HG03442 (cell line): ENCODE results near the gene CDK2AP2.
"Not testable (repeated sequence)": the region's sequence is repeated elsewhere in the genome, so short reads cannot be mapped to it uniquely, and the experiment has no call there.

Experiments used
- ATAC-seq: cut with Tn5 transposase; IDR thresholded peaks from one replicate; pipeline ENCODE4 v1.9.1; 2021; ENCODE audit warnings: mild to moderate bottlenecking, moderate library complexity; ENCODE audit not compliant: unreplicated experiment

Gene CDK2AP2, protein sequence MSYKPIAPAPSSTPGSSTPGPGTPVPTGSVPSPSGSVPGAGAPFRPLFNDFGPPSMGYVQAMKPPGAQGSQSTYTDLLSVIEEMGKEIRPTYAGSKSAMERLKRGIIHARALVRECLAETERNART

DNA sequence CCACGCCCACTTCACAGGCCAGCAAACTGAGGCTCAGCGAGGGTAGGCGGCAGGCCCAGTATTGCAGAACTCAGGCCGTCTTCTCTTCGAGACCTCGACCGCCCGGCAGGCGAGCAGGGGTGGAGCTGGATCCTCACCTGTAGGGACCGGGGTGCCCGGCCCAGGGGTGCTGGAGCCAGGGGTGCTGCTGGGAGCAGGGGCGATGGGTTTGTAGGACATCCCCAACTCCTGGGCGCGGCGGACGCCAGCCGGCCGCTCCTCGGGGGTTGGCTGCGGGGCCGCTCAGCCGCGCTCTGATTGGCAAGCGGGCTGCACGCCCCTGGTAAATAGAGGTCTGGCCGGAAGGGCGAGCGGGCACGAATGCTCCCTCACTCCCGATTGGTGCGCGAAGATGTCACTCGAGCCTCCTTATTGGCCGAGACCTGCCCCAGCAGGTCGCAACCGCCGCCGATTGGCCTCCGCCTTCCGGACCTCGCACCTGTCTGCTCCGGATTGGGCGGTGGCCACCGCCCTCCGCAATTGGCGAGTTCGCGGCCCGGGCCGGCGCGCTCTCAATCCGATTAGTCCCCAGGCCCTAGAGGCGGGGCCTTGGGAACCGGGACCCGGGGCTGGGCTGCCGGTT, at the start of gene CDK2AP2:
Gene CDK2AP2 (minus strand): TSS at position 299 of the 622 bp plus-strand sequence. CDS start 80 bp downstream, at position 219.
- ATAC-seq = peak; percentile 63

DNA sequence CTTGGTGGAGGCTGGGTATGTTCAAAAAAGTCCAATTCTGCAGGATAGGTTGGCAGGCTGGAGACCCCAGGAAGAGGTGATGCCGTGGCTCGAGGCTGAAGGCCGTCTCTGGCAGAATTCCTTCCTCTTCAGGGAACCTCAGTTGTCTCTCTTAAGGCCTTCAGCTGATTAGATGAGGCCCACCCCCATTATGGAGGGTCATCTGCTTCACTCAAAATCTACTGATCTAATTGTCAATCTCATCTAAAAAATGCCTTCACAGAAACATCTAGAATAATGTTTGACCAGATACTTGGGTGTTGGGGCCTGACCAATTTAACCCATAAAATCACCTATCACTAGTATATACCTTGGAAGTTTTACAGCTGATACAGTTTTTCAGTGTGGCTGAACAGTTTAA, 48.3 kb upstream of the CDK2AP2 start:
- ATAC-seq = no peak

DNA sequence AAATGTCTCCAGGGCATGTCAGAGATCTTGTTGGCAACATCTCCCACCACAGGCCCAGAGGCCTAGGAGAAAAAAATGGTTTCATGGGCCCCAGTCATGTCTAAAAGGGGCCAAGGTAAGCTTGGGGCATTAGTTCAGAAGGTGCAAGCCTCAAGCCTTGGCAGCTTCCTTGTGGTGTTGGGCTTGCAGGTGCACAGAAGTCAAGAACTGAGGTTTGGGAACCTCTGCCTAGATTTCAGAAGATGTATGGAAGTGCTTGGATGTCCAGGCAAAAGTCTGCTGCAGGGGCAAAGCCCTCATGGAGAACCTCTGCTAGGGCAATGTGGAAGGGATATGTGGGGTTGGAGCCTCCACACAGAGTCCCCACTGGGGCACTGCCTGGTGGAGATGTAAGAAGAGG, 43.7 kb upstream of the CDK2AP2 start:
- ATAC-seq = not testable (repeated sequence)

DNA sequence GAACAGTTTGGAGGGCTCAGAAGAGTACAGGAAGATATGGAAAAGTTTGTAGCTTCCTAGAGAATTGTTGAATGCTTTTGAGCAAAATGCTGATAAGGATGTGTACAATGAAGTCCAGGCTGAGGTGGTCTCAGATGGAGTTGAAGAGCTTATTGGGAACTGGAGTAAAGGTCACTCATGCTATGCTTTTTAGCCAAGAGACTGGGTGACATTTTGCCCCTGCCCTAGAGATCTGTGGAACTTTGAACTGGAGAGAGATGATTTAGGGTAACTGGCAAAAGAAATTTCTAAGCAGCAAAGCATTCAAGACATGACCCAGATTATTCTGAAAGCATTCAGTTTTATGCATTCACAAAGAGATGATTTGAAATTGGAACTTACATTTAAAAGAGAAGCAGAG, 43.2 kb upstream of the CDK2AP2 start:
- no peak for ATAC-seq

DNA sequence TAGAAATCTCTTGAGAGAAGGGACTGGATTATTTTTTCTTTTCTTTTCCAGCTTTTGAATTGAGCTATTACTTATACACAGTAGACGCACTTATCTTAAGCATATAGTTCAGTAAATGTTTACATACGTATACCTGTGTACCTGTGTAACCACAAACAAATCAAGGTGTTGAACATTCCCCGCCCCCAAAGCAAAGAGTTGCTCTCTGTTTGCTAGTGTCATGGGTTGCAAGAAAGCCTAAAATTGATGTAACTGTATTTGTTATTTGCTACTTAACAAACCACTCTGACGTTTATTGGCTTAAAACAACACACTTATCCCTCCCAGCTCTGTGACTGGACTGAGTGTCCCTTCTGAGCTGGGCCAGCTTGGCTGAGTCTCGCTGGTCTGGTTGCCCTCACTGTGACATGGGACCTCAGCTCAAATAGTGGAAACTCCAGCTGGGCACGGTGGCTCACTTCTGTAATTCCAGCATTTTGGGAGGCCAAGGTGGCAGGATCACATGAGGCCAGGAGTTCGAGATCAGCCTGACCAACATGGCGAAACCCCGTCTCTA, 40.7 kb upstream of the CDK2AP2 start:
- no peak for ATAC-seq

DNA sequence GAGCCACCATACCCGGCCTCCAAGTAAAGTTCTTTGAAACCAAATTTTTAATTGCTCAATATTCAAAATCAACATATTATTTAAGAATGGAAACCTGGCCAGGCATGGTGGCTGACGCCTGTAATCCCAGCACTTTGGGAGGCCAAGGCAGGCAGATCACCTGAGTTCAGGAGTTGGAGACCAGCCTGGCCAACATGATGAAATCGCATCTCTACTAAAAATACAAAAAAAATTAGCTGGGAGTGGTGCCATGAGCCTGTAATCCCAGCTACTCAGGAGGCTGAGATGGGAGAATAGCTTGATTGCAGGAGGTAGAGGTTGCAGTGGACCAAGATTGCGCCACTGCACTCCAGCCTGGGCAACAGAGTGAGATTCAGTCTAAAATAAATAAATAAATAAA, 40.1 kb upstream of the CDK2AP2 start:
- ATAC-seq = not testable (repeated sequence)

DNA sequence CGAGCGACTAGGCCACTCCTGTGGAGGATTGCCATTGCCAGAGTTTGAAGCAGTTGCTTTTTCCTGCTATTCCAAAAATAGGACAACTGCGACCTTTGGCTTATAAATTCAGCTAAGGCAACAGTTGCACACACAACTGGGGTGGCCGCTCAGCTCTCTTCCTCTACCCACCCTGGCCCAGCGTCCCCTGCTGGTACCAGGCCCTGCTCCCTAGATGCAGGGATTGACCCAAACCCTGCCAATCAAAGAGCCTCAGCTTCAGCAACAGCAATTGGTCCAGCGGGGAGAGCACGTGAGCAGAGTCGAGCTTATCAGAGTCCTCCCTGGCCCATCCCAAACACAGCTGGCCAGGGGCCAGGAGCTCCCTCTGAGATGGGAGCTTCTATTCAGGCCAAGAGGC, 37.3 kb upstream of the CDK2AP2 start:
- ATAC-seq = no peak

DNA sequence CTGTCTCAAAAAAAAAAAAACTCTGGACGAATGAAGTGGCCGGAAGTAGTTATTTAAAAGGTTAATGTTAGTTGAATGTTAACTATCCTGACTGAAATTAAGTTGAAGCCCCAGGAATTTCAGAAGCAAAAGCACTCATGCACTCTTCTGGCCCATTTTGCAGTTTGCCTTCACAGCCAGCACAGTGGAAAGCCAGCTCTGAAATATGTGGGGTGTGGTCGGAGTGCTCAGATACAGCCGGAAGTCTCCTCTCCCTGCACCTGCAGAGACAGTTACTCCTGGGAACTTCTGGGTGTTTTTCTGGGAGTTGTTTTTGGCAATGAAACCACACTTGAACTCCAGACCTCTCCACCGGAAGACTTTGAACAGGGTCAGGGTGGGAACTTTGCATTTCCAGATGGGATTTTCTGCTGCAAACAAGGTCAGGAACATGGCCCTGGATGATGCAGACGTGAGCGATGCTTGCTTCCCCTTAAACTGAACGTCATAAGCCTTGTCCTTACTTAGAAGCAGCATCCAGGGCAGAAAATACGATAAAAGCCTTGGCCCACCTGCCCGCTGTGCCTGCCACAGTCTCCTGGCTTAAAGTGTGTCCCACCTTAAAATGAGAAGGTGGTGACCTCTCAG, 36.8 kb upstream of the CDK2AP2 start:
- no peak for ATAC-seq

DNA sequence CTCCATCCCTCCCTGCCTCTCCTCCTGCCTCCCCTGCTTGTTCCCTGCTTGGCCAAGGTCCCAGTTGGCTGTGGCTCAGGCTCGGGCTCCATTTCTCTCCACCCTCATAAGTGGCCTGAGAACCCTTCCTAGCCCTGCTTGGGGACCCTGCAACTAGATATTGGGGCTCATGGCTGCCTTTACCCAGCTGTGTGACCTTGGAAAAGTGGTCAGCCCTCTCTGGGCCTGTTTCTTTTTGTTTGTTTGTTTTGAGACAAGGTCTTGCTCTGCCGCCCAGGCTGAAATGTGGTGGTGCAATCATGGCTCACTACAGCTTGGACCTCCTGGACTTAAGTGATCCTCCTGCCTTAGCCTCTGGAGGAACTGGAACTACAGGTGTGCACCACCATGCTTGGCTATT, 35.6 kb upstream of the CDK2AP2 start:
- ATAC-seq = no peak

DNA sequence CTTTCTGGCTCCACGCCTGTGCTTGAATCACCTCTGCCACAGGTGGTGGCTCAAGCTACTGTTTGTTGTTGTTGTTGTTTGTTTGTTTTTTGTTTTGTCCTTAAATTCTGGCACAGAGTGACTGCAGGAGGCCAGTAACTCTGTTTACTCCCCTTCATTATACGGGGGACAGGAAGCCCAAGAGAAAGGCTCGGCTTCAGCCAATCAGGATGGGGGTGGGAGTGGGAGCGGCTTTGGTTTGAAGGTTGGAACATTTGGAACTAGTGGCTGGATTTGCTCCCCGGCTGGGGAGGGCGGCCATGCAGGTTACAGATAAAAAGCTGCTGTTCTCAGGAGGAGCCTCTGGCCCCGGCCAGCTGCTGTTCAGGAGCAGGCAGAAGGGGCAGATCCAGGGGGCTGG, 35.0 kb upstream of the CDK2AP2 start:
- ATAC-seq = no peak

DNA sequence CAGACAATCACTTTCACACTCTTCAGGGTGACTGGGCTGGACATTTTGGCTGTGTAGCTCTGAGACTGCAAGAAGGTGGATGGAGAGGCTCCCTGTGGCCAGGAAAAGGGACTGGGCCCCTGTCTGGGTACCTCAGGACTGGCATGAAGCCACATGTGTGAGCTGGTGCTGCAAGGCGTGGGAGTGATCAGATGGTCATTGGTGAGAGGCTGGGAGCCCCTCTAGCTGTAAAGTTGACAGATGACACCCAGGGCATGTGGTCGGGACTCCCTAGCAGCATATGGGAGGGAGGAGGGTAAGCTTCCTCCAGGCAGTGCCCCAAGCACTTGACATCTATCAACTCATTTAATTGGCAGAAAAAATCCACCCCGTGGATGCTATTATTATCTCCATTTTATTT, 34.2 kb upstream of the CDK2AP2 start:
- ATAC-seq = no peak

DNA sequence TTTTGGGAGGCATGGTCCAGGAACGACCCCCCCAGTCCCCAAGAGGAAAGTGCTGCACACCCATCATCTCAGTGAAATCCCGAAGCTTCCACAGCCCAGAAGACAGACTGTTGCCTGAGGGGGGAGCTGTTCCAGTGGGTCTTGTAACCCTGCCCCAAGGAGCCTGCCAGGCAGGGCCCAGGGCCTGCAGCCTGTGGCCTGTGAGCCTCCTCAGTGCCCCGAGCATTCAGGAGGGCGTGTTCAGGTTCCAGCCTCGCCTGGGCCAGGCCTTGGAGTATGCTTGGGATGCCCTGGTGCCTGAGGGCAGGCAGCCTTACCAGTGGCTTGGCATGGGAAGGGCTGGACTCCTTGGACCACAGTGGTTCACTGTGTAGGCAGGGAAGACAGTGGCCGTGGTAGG, 33.2 kb upstream of the CDK2AP2 start:
- ATAC-seq = no peak

DNA sequence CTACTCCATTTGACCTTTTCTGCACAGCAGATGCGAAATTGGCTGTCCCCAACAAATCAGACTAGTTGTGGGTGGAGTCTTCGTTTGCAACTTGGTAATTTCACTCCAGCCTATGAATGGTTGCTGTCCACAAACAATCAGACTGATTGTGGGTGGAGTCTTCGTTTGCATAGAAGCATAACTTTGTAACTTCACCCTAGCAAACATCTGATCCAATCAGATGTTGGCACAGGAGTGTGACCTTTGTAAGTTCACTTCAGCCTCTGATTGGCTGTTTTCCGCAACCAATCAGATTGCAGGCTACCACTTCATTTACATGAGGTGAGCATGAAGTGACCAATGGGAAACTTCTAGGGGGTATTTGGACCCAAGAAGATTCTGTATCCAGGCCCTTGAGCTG, 31.6 kb upstream of the CDK2AP2 start:
- no peak for ATAC-seq

DNA sequence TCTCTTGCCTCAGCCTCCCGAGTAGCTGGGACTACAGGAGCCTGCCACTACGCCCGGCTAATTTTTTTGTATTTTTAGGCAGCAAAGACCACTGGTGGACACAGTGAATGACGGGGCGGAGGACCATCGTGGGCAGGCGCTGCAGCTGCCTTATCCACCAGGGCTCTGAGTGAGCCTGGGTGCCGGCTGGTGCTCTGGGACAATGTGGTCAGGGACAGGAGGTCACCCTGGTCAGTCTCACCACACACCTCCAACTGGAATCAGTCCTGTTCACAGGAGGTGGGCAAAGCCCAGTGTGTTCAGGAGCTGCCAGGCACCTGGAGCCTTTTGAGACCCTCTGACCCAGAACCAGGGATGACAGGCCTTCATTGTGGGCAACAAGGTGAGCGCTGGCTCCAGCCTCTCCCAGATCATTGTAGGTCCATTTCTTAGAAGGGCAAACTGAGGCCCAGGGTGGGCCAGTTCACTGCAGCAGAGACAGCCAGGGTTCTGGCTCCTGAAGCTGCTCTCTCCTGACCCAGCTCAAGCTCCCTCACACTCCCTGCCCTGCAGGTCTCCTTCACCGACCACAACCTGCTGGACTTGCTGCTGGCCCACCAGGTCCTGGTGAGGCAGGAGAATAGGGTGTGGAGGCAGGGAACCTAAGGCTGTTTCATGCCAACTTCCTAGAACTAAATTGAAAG, 31.0 kb upstream of the CDK2AP2 start:
- no peak for ATAC-seq

DNA sequence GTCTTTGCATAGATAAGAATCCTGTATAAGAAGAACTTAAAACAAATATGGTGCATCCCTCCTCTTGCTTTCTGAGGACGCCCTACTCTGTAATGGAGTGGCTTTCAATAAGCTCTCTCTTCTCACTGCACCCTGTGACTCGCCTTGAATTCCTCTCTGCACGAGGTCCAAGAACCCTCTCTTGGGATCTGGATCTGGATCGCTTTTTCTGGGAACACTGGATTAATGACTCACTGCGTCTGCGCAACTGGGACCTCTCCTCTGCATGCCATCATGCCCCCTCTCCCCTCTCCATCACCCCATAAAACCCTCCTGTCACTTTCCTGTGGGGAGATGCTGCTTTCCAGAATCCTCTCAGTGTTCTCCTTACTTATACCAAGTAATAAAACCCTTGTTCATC, 30.3 kb upstream of the CDK2AP2 start:
- no peak for ATAC-seq

DNA sequence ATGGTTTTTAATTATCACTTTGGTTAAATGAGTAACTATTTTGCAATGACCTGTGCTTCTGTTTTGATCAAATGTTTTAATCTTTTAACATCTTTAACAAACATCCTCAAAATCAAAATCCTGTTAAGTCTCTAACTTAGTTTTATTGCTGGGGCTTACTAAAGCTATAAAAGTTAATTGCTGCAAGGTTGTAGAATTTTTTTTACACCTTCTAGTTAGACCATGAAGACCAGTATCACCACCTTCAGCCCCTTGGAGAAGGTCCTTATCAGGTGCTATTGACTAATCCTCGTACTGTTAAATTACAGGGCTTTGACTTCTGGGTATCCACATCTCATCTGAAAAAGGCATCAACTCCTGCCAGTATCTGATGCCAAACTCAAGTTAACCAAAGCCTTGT, 27.6 kb upstream of the CDK2AP2 start:
- ATAC-seq = no peak

DNA sequence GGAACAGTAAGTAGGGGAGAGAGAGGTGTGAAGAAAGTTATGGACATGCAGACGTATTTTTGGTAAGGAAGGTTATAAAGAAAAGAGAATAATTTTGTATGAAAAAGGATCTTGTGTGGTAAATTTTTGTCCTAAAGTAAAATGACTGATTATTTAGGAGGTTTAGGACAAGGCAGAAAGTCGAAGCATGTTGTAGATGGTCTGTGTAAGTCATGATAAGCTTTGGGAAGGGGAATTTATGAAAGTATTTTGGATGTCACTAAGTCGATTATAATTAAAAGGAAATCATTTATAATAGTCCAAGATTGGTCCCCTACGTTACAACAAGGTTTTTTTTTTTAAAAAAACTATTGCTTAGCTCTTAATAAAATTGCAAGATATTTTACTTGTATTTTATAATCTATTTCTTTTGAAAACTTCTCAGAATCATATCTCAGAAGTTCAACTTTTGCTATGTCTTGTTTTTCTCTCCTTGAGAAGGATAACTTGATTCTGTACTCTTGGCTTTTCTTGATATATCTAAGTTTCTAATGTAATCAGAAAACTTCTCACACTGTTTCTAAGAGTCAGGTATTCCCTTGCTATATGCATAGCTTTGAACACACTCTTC, 26.2 kb upstream of the CDK2AP2 start:
- no peak for ATAC-seq

DNA sequence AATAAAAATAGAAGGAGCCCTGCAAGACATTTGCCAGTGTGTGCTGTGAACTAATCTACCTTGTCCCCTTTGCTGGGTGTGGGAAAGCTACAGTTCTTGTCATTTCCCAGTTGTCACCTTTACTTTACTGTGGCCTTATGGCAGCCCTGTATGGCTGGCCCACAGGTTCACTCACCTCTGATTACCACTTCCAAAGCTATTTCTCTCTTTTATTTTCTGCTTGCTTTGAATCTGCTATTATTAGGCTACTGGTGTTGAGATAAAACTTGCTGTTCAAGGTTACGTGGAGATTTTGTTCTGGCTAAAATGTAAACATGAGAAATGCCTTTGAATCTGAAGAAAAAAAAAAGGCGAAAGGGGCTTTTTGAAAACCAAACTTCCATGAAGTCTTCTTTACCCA, 24.9 kb upstream of the CDK2AP2 start:
- ATAC-seq = no peak

DNA sequence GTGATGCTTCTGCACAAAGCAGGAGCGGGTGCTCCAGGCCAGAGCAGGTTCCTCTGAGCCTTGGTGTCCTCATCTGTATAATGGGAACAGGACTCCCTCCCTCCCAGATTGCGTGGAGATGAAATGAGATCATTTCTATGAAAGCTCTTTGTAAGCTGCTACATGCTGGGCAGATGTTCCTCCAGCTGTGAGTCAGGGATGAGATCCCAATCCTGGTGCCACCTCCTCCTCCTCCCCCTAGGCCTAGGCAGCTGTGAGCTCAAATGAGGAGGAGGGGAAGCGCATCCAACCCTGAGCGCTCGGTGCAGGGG, 22.3 kb upstream of the CDK2AP2 start:
- ATAC-seq = no peak

DNA sequence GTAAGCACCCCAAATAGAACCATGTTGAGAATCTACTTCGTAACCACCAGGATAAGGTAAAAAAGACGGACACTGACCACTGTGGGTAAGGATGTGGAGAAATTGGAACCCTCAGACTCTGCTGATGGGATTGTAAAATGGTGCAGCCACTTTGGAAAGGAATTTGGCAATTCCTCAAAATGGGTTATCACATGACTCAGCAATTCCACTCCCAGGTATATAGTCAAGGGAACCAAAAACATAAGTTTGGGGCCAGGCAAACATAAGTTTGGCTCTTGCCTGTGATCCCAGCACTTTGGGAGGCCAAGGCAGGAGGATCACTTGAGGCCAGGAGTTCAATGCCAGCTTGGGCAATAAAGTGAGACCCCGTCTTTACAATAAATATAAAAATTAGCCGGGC, 20.4 kb upstream of the CDK2AP2 start:
- ATAC-seq = no peak

DNA sequence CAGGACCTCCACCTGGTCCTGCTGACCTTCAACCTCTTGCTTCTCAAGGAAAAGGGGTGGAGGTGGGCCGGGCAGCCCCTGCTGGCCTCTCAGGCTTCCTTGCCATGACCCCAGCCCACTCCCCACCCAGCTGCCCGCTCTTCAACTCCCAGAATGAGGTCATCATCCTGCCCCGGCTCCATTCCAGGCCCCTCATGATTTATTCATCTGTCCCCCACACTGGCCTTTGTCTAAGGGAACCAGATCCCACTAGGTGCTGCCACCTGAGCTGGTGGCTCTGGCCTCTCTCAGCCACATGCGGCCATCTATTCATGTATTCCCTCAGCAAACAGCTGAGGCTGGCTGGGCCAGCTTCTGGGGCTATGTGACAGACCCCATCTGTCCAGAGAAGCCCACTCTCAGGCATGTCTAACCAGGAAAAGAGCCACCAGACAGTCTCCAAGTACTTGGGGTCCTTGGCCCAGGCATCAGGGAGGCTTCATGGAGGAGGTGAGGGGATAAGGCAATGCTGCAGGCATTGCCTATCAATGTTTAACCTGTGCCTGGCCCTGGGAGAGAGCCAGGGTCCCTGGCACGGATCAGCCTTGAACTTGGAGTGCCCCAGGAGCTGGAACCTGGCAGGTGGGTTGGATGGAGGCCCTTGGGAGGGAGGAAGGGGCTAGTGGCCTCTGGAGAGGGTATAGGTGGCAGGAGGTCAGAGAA, 17.5 kb upstream of the CDK2AP2 start:
- ATAC-seq = no peak
